CD14-positive monocyte (primary cell): ENCODE measurements around the gene DYNC2H1. TPM values are rescaled to one million over a fixed set of nuclear protein-coding genes. Genes with fewer than 3 reads are reported as not detected.

Experiments used
- DNase-seq, 3 donors: peaks; one replicate each; pipeline ENCODE4 v3.0.0-alpha.2; 2011 to 2022
- H2AFZ ChIP-seq: 2 replicates; pipeline ENCODE4 v1.6.0; 2012; ENCODE audit warnings: mild to moderate bottlenecking, low read depth, low read length, inconsistent platforms; ENCODE audit not compliant: insufficient read depth, poor library complexity, severe bottlenecking
- H3K27ac ChIP-seq, 2 donors: 1 replicate in 1 of 2; 2 replicates in 1 of 2; pipeline ENCODE4 v1.5.1; 2012 to 2013; ENCODE audit warnings: low read length in 2 of 2, control low read depth in 1 of 2, inconsistent platforms in 1 of 2, low read depth in 1 of 2, mild to moderate bottlenecking in 1 of 2
- H3K27me3 ChIP-seq, 2 donors: one replicate each; pipeline versions ENCODE4 v1.6.0 to v1.6.1; 2011 to 2013; ENCODE audit warnings: low read length in 2 of 2; ENCODE audit not compliant: control insufficient read depth in 2 of 2, insufficient read depth in 2 of 2
- H3K36me3 ChIP-seq, 2 donors: replicated peaks in 1 of 2; 1 replicate in 1 of 2; 2 replicates in 1 of 2; pipeline versions ENCODE4 v1.5.1 to v1.6.1; 2012 to 2013; ENCODE audit warnings: low read length in 2 of 2, control low read depth in 1 of 2, inconsistent platforms in 1 of 2, mild to moderate bottlenecking in 1 of 2; ENCODE audit not compliant: insufficient read depth in 2 of 2, control insufficient read depth in 1 of 2
- H3K4me1 ChIP-seq, 2 donors: 1 replicate in 1 of 2; 2 replicates in 1 of 2; pipeline versions ENCODE4 v1.5.1 to v1.6.1; 2012 to 2013; ENCODE audit warnings: low read length in 2 of 2, control low read depth in 1 of 2, inconsistent platforms in 1 of 2, mild to moderate bottlenecking in 1 of 2, moderate library complexity in 1 of 2; ENCODE audit not compliant: insufficient read depth in 2 of 2, control insufficient read depth in 1 of 2
- H3K4me2 ChIP-seq: replicated peaks from 2 replicates; pipeline ENCODE3; 2012; ENCODE audit warnings: low read length, moderate library complexity, mild to moderate bottlenecking; ENCODE audit not compliant: poor library complexity, severe bottlenecking; ENCODE audit errors: extremely low read depth
- H3K4me3 ChIP-seq, 3 experiments: fragments of 200-600 bp in 1 of 3; sonication (generic) in 1 of 3; replicated peaks in 1 of 3; 1 replicate in 2 of 3; 2 replicates in 1 of 3; pipeline ENCODE4 v1.5.1; 2011 to 2013; ENCODE audit warnings: low read length in 3 of 3, mild to moderate bottlenecking in 3 of 3, control low read depth in 2 of 3, low read depth in 2 of 3, inconsistent platforms in 1 of 3, moderate library complexity in 1 of 3
- H3K79me2 ChIP-seq: 2 replicates; pipeline ENCODE4 v1.6.0; 2012; ENCODE audit warnings: mild to moderate bottlenecking, control low read depth, inconsistent platforms, low read length, moderate library complexity; ENCODE audit not compliant: insufficient read depth
- H3K9ac ChIP-seq: 2 replicates; pipeline ENCODE4 v1.6.0; 2017; ENCODE audit warnings: low read length, mild to moderate bottlenecking; ENCODE audit not compliant: insufficient read depth, poor library complexity, severe bottlenecking
- H3K9me3 ChIP-seq, 2 donors: replicated peaks in 1 of 2; 1 replicate in 1 of 2; 2 replicates in 1 of 2; pipeline versions ENCODE4 v1.5.1 to v1.6.1; 2012 to 2013; ENCODE audit warnings: low read length in 2 of 2, control low read depth in 1 of 2; ENCODE audit not compliant: control insufficient read depth in 1 of 2, insufficient read depth in 1 of 2
- H4K20me1 ChIP-seq: 2 replicates; pipeline ENCODE4 v1.6.0; 2012; ENCODE audit warnings: mild to moderate bottlenecking, low read length, control low read depth, moderate library complexity; ENCODE audit not compliant: insufficient read depth
- H3K27ac Mint-ChIP-seq, 7 donors: one replicate each; pipeline ENCODE4 v1.8.0; 2020; ENCODE audit warnings: mild to moderate bottlenecking in 7 of 7, mixed read lengths in 7 of 7, moderate library complexity in 6 of 7, inconsistent platforms in 2 of 7
- H3K27me3 Mint-ChIP-seq, 3 donors: one replicate each; pipeline ENCODE4 v1.8.0; 2021 to 2022; ENCODE audit warnings: low read depth in 3 of 3, mild to moderate bottlenecking in 3 of 3, mixed read lengths in 3 of 3, moderate library complexity in 3 of 3, inconsistent platforms in 1 of 3
- H3K36me3 Mint-ChIP-seq, 2 donors: one replicate each; pipeline ENCODE4 v1.8.0; 2020; ENCODE audit warnings: mixed read lengths in 2 of 2, inconsistent platforms in 1 of 2, mild to moderate bottlenecking in 1 of 2
- H3K4me1 Mint-ChIP-seq: one replicate; pipeline ENCODE4 v1.8.0; 2020; ENCODE audit warnings: mild to moderate bottlenecking, mixed read lengths
- H3K4me3 Mint-ChIP-seq, 2 donors: one replicate each; pipeline ENCODE4 v1.8.0; 2020; ENCODE audit warnings: mild to moderate bottlenecking in 2 of 2, mixed read lengths in 2 of 2, moderate library complexity in 1 of 2
- H3K9me3 Mint-ChIP-seq, 7 donors: one replicate each; pipeline ENCODE4 v1.8.0; 2020 to 2022; ENCODE audit warnings: mixed read lengths in 7 of 7, mild to moderate bottlenecking in 6 of 7, moderate library complexity in 6 of 7, inconsistent platforms in 2 of 7
- CTCF ChIP-seq: fragments of 200-600 bp; IDR thresholded peaks from one replicate; pipeline ENCODE4 v1.8.0; 2022; ENCODE audit warnings: antibody characterized with exemption, mild to moderate bottlenecking
- WGBS: methylation state at CpG from one replicate; pipeline ENCODE4 v1.1.5; 2013; ENCODE audit warnings: missing lambda C conversion rate; ENCODE audit not compliant: insufficient coverage; 5-methylcytosine and 5-hydroxymethylcytosine counted together
- intact Hi-C, 2 donors: fragments of 100-400 bp; cut with micrococcal nuclease; formaldehyde crosslinking; loops; one replicate each; pipeline versions ENCODE4 v1.15.0 to v1.15.1; 2023
- polyA plus RNA-seq, 3 donors: library from polyadenylated mRNA; depleted of rRNA in 1 of 3; unstranded in 2 of 3; stranded (reverse) in 1 of 3; fragments of 300-500 nt in 2 of 3; fragments of >200 nt in 1 of 3; fragmentation: Illumina TruSeq in 2 of 3; gene quantifications; 1 replicate in 2 of 3; 2 replicates in 1 of 3; pipeline ENCODE4 v1.2.3, GENCODE V29; 2012 to 2021

DYNC2H1 gene
- polyA plus RNA-seq, 3 donors, result 0.10 to 1.5 (median 0.36) TPM

DNA sequence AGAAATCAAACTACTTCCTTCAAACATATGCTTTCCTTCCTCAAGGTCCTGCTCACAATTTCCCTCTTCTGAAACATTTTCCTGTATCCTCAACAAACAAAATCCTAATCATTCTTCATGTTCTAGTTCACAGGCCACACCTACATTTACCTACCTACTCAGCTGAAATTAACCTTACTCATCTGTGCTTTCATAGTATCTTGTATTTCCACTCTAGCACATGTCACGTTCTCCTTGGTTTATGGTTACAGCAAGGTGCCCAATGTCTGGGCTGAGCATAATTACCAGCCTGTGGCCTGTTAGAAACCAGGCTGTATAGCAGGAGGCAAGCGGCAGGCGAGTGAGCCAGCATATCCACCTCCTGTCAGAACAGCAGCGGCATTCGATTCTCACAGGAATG, 30.5 kb upstream of the DYNC2H1 start:
- Histone ChIP-seq H3K27me3 (no peaks in the 10 kb centered on the region), H3K36me3 (peaks cover 20 to 45% of the 10 kb centered on the region in 2 donors), H3K9me3 (no peaks in the 10 kb centered on the region), H3K4me1 (peaks cover 6 to 22% of the 10 kb centered on the region in 2 donors), H3K4me3 (no peak overlapping the region), H3K27ac (peak overlapping the region in 1 of 2 donors; percentile 32), H2AFZ (no peak overlapping the region), H4K20me1 (no peaks in the 10 kb centered on the region), H3K9ac (no peak overlapping the region), H3K79me2 (no peaks in the 10 kb centered on the region), H3K4me2 (no peak overlapping the region)
- no peak for TF ChIP-seq CTCF
- H3K4me1 Mint-ChIP-seq, result peaks cover 22% of the 10 kb centered on the region
- H3K36me3 Mint-ChIP-seq, result peaks cover 41 to 61% of the 10 kb centered on the region in 2 donors
- DNase-seq, result no peak
- peaks cover 0 to 1% (median 0%) of the 10 kb centered on the region in 3 donors for H3K27me3 Mint-ChIP-seq
- intact Hi-C loops, result no loop called here
- H3K4me3 Mint-ChIP-seq, result no peak overlapping the region
- WGBS, result 98% methylated on average over 5 of the region's 5 CpGs
- peaks cover 0 to 4% (median 0%) of the 10 kb centered on the region in 7 donors for H3K9me3 Mint-ChIP-seq
- peak overlapping the region in 3 of 7 donors; percentile 20 to 70 (median 32) for H3K27ac Mint-ChIP-seq

DNA sequence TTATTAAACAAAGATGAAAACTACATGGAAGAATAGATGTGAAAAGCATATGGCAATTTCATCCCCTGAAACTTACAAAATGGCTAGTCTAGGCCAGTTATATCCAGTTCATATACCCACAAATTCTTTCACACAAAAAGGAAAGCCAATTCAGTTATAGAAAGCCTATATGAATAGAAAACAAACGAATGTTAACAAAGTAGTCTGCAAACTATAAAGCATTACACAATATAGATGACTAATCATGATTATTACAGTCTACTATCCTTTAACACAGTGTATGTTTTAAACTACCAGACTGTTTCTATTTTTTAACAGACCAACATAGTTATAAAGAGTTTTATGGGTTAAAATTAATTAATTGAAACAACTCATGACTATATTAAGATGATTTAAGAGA, 29.4 kb upstream of the DYNC2H1 start:
- Histone ChIP-seq H3K4me1 (peaks cover 6 to 22% of the 10 kb centered on the region in 2 donors), H3K4me3 (no peak overlapping the region), H2AFZ (no peak overlapping the region), H4K20me1 (no peaks in the 10 kb centered on the region), H3K36me3 (peaks cover 23 to 56% of the 10 kb centered on the region in 2 donors), H3K79me2 (peaks cover 8% of the 10 kb centered on the region), H3K9me3 (no peaks in the 10 kb centered on the region), H3K27ac (peak overlapping the region in 1 of 2 donors; percentile 49), H3K9ac (no peak overlapping the region), H3K27me3 (no peaks in the 10 kb centered on the region), H3K4me2 (no peak overlapping the region)
- no peak for TF ChIP-seq CTCF
- peak overlapping the region in 2 of 7 donors; percentile 10 to 37 for H3K27ac Mint-ChIP-seq
- H3K4me3 Mint-ChIP-seq, result no peak overlapping the region
- WGBS, result no CpG with 5 or more reads among the region's 1 CpG
- peak in 1 of 3 donors; percentile 19 for DNase-seq
- H3K36me3 Mint-ChIP-seq, result peaks cover 39 to 59% of the 10 kb centered on the region in 2 donors
- peaks cover 0 to 1% (median 0%) of the 10 kb centered on the region in 3 donors for H3K27me3 Mint-ChIP-seq
- peaks cover 22% of the 10 kb centered on the region for H3K4me1 Mint-ChIP-seq
- intact Hi-C loops, result no loop called here
- H3K9me3 Mint-ChIP-seq, result peaks cover 0 to 4% (median 0%) of the 10 kb centered on the region in 7 donors
